Endothelial cell of umbilical vein (primary cell): Measurements from ENCODE around the gene TRAF3IP1. TPM values are rescaled to one million over a fixed set of nuclear protein-coding genes. Genes with fewer than 3 reads are reported as not detected.

Source experiments
- BruUV-seq: library from RNA; stranded (reverse); fragments of 400-500 nt; replicated peaks from 2 replicates; lab custom pipeline; 2021; lab: Mats Ljungman, UMichigan
- CTCF ChIA-PET: fragments of 300-600, 350-600 bp; sonication (Branson Sonifier 250); formaldehyde crosslinking; loops from one replicate; lab custom pipeline; 2021; ENCODE audit warnings: antibody characterized with exemption, inconsistent platforms; lab: Charles Lee
- POLR2A ChIA-PET: fragments of 300-600, 350-600 bp; sonication (Branson Sonifier 250); formaldehyde crosslinking; loops from one replicate; lab custom pipeline; 2021; ENCODE audit warnings: antibody characterized with exemption, inconsistent platforms; lab: Charles Lee
- DNase-seq: peaks from one replicate; pipeline ENCODE4 v3.0.0-alpha.2; 2011; ENCODE audit warnings: low read depth, low spot score
- FAIRE-seq: peaks from 2 replicates; lab custom pipeline; 2011; peaks lifted over from hg19 to GRCh38; lab: Jason Lieb, UNC
- H2AFZ ChIP-seq: 2 replicates; pipeline ENCODE4 v1.6.0; 2012; ENCODE audit warnings: low read depth, low read length, control low read depth, inconsistent platforms
- H3K27ac ChIP-seq: 2 replicates; pipeline ENCODE4 v1.5.1; 2011; ENCODE audit warnings: low read depth, mild to moderate bottlenecking, control low read depth, low read length, moderate library complexity; ENCODE audit not compliant: insufficient read depth
- H3K27me3 ChIP-seq, 2 experiments: 2 replicates each; pipeline versions ENCODE4 v1.6.0 to v1.6.1; 2011; ENCODE audit warnings: low read length in 2 of 2, mixed read lengths in 1 of 2; ENCODE audit not compliant: control insufficient read depth in 2 of 2, insufficient read depth in 2 of 2
- H3K36me3 ChIP-seq, 2 experiments: 2 replicates in 1 of 2; 3 replicates in 1 of 2; pipeline ENCODE4 v1.5.1; 2011; ENCODE audit warnings: low read length in 2 of 2, mild to moderate bottlenecking in 1 of 2, moderate library complexity in 1 of 2; ENCODE audit not compliant: control insufficient read depth in 2 of 2, insufficient read depth in 2 of 2; ENCODE audit errors: extremely low read depth in 1 of 2
- H3K4me1 ChIP-seq: 3 replicates; pipeline ENCODE4 v1.5.1; 2011; ENCODE audit warnings: mild to moderate bottlenecking, low read length; ENCODE audit not compliant: control insufficient read depth, insufficient read depth; ENCODE audit errors: extremely low read depth
- H3K4me2 ChIP-seq: 2 replicates; pipeline ENCODE4 v1.6.1; 2011; ENCODE audit warnings: low read length, control low read depth, mixed read lengths; ENCODE audit not compliant: insufficient read depth
- H3K4me3 ChIP-seq, 3 experiments: fragments of 200-600 bp in 1 of 3; sonication (generic), shearing (Covaris generic) in 1 of 3; replicated peaks in 1 of 3; 2 replicates each; pipeline ENCODE4 v1.5.1; 2011 to 2016; ENCODE audit warnings: control low read depth in 3 of 3, low read length in 3 of 3, mild to moderate bottlenecking in 2 of 3, inconsistent platforms in 1 of 3, low read depth in 1 of 3, moderate library complexity in 1 of 3; ENCODE audit not compliant: insufficient read depth in 1 of 3
- H3K79me2 ChIP-seq: 2 replicates; pipeline ENCODE4 v1.6.0; 2012; ENCODE audit warnings: low read length, inconsistent platforms; ENCODE audit not compliant: control insufficient read depth, insufficient read depth
- H3K9ac ChIP-seq: replicated peaks from 2 replicates; pipeline ENCODE3; 2011; ENCODE audit warnings: low read length, control low read depth; ENCODE audit not compliant: insufficient read depth; ENCODE audit errors: extremely low read depth
- H3K9me1 ChIP-seq: replicated peaks from 3 replicates; pipeline ENCODE4 v1.6.0; 2011; ENCODE audit warnings: mild to moderate bottlenecking, low read length; ENCODE audit not compliant: control insufficient read depth, insufficient read depth; ENCODE audit errors: extremely low read depth
- H3K9me3 ChIP-seq: replicated peaks from 2 replicates; pipeline ENCODE4 v1.5.1; 2012; ENCODE audit warnings: low read length, inconsistent platforms; ENCODE audit not compliant: control insufficient read depth, insufficient read depth
- H4K20me1 ChIP-seq: replicated peaks from 2 replicates; pipeline ENCODE3; 2011; ENCODE audit warnings: mild to moderate bottlenecking, low read length; ENCODE audit not compliant: control insufficient read depth, insufficient read depth; ENCODE audit errors: extremely low read depth
- MYC ChIP-seq: IDR thresholded peaks from one replicate; pipeline ENCODE4 v1.6.1; 2011; ENCODE audit warnings: mild to moderate bottlenecking, low read depth, low read length
- POLR2AphosphoS5 ChIP-seq: IDR thresholded peaks from 2 replicates; pipeline ENCODE4 v1.6.1; 2012; ENCODE audit warnings: low read depth, mild to moderate bottlenecking, control low read depth, low read length, moderate library complexity; ENCODE audit not compliant: insufficient read depth
- dilution Hi-C: fragments of 300-500 bp; cut with MboI; formaldehyde crosslinking; loops from one replicate; pipeline ENCODE4 v1.15.0; 2019; ENCODE audit warnings: low sequenced_read_pairs; ENCODE audit not compliant: extremely low pct_ligation_motif_present
- intact Hi-C: fragments of 100-400 bp; cut with micrococcal nuclease; formaldehyde crosslinking; loops from one replicate; pipeline ENCODE4 v1.10.0; 2022
- polyA plus RNA-seq, 4 experiments: library from polyadenylated mRNA; depleted of rRNA in 3 of 4; stranded (reverse) in 3 of 4; unstranded in 1 of 4; fragments of >200 nt; gene quantifications; 2 replicates each; pipeline versions ENCODE4 v1.2.1 to v1.2.3, GENCODE V29; 2011 to 2012; ENCODE audit warnings: missing spikeins in 1 of 4
- total RNA-seq: library from RNA; stranded (reverse); gene quantifications from 2 replicates; pipeline ENCODE4 v1.2.3, GENCODE V29; 2021
- TF ChIP-seq, protein P1 (sequence below), 2 donors: IDR thresholded peaks; 1 replicate in 1 of 2; 2 replicates in 1 of 2; pipeline ENCODE4 v1.5.1; 2011; ENCODE audit warnings: low read length in 2 of 2, mild to moderate bottlenecking in 2 of 2, moderate library complexity in 2 of 2, control low read depth in 1 of 2, inconsistent platforms in 1 of 2, low read depth in 1 of 2; ENCODE audit not compliant: insufficient read depth in 1 of 2; ENCODE audit errors: extremely low read depth in 1 of 2
- TF ChIP-seq, protein P2 (sequence below): IDR thresholded peaks from 2 replicates; pipeline ENCODE4 v1.6.1; 2011; ENCODE audit not compliant: insufficient read depth, insufficient read length

Gene TRAF3IP1
- total and polyA plus RNA-seq, 2 donors (not counting 3 experiments of a cell fraction or from before 2014, with no cell fraction given) = 3.4 to 15.9 TPM

DNA sequence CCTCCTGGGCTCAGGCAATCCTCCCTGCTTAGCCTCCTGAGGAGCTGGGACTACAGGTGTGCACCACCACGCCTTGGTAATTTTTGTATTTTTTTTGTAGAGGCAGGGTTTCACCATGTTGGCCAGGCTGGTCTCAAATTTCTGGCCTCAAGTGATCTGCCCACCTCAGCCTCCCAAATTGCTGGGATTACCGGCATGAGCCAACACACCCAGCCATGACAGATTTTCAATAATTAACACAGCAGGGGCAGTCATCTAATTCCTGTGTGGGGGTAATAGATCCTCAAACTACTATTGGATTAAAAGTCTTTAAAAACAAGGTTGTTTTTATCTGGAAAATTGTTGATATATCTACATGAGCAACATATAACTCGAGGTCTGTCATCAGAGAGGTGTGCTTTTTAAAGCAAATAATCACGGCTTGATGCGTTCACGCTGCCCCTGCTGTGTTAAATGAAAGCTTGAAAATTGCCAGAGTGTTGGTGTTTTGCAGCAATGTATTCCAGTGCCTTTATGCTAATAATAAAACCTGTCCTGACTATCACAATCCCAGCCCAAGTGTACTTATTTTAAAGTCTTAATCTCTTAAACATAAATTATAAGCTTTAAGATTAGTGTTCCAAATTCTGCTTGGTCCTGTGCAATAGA, 70.8 kb downstream of the TRAF3IP1 start:
- POLR2A ChIA-PET = no interaction called here
- dilution Hi-C loops = no loop called here

DNA sequence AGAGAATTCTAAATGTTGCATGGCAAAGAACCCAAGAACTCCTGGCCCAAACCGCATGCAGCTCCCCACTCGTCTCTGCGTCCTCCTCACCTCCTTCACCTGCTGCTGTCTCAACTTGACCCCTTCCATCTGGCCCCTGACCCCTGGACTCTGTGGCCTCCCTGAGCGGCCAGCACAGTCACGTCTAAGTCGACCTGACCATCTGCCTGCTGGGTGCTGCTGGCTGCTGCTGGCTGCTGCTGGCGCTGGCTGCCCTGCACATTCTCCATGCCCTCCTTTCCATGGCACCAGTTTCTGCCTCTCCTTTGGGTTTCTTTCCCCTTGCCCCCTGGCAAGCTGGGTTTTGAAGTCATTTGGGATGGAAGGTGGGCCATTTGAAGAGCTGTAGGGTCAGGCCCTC, 76.3 kb downstream of the TRAF3IP1 start:
- no peak overlapping the region for H2AFZ ChIP-seq
- no TSS peak for BruUV-seq
- H3K27me3 ChIP-seq = no peaks in the 10 kb centered on the region
- POLR2A ChIA-PET = no interaction called here
- no peaks in the 10 kb centered on the region for H4K20me1 ChIP-seq
- H3K9me3 ChIP-seq = no peaks in the 10 kb centered on the region
- dilution Hi-C loops (no loop called here), intact Hi-C loops (no loop called here)
- no peaks in the 10 kb centered on the region for H3K4me1 ChIP-seq
- peaks cover 0 to 2% of the 10 kb centered on the region in 2 experiments for H3K36me3 ChIP-seq
- FAIRE-seq (no peak), DNase-seq (no peak)
- H3K4me2 ChIP-seq = no peak overlapping the region
- no peaks in the 10 kb centered on the region for H3K9me1 ChIP-seq
- no peak overlapping the region for H3K27ac ChIP-seq
- H3K4me3 ChIP-seq = no peak overlapping the region
- no peak overlapping the region for H3K9ac ChIP-seq
- no peaks in the 10 kb centered on the region for H3K79me2 ChIP-seq
- no peak for TF ChIP-seq POLR2AphosphoS5
- TF ChIP-seq, protein P1, sequence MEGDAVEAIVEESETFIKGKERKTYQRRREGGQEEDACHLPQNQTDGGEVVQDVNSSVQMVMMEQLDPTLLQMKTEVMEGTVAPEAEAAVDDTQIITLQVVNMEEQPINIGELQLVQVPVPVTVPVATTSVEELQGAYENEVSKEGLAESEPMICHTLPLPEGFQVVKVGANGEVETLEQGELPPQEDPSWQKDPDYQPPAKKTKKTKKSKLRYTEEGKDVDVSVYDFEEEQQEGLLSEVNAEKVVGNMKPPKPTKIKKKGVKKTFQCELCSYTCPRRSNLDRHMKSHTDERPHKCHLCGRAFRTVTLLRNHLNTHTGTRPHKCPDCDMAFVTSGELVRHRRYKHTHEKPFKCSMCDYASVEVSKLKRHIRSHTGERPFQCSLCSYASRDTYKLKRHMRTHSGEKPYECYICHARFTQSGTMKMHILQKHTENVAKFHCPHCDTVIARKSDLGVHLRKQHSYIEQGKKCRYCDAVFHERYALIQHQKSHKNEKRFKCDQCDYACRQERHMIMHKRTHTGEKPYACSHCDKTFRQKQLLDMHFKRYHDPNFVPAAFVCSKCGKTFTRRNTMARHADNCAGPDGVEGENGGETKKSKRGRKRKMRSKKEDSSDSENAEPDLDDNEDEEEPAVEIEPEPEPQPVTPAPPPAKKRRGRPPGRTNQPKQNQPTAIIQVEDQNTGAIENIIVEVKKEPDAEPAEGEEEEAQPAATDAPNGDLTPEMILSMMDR (IDR thresholded peaks at IDR 0.05; ENCODE audit: extremely low read depth in 1 of 2, insufficient read depth in 1 of 2, low read depth in 1 of 2, low read length in 2 of 2) = no peak
- TF ChIP-seq, protein P2, sequence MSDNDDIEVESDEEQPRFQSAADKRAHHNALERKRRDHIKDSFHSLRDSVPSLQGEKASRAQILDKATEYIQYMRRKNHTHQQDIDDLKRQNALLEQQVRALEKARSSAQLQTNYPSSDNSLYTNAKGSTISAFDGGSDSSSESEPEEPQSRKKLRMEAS = no peak
- CTCF ChIA-PET = no interaction called here

More for the DNA sequence above, 70.8 kb downstream of the TRAF3IP1 start:
- DNase-seq (no peak), FAIRE-seq (no peak)
- intact Hi-C loops = no loop called here
- Histone ChIP-seq H3K4me2 (no peak overlapping the region), H3K9me3 (no peaks in the 10 kb centered on the region), H2AFZ (no peak overlapping the region), H3K9ac (no peak overlapping the region), H3K4me1 (no peaks in the 10 kb centered on the region), H4K20me1 (no peaks in the 10 kb centered on the region), H3K79me2 (no peaks in the 10 kb centered on the region), H3K27me3 (no peaks in the 10 kb centered on the region), H3K4me3 (no peak overlapping the region), H3K9me1 (no peaks in the 10 kb centered on the region), H3K27ac (no peak overlapping the region), H3K36me3 (no peaks in the 10 kb centered on the region)
- BruUV-seq = no TSS peak
- TF ChIP-seq MYC = no peak
- CTCF ChIA-PET = interaction anchor here (0.7 to 1.4 kb wide), 3 partner anchors 15 to 394 kb away, joined by 3 read pairs; no protein-coding TSS in a partner anchor
